GM12878 (cell line): Measurements from ENCODE around the gene RALGPS1. TPM values are rescaled to one million over a fixed set of nuclear protein-coding genes. Genes with fewer than 3 reads are reported as not detected.

Source experiments
- ATAC-seq: fragments of 200-7000 bp; cut with Tn5 transposase; 3 replicates; pipeline ENCODE4 v1.9.1; 2020; ENCODE audit warnings: mild to moderate bottlenecking, moderate library complexity
- BruUV-seq: library from RNA; stranded (reverse); fragments of 400-500 nt; replicated peaks from 2 replicates; lab custom pipeline; 2021; lab: Mats Ljungman, UMichigan
- CTCF ChIA-PET: fragments of 300-600 bp; sonication (Branson Sonifier 250); formaldehyde crosslinking; extraction: SDS; loops from one replicate; lab custom pipeline; 2021; ENCODE audit warnings: inconsistent platforms; lab: Yijun Ruan, JAX
- POLR2A ChIA-PET: fragments of 350-600 bp; formaldehyde crosslinking; extraction: SDS; loops from one replicate; lab custom pipeline; 2021; ENCODE audit warnings: inconsistent platforms; lab: Charles Lee
- RAD21 ChIA-PET: fragments of 300-600 bp; sonication (Branson Sonifier 250); formaldehyde crosslinking; loops from one replicate; lab custom pipeline; 2023; ENCODE audit warnings: antibody characterized with exemption; ENCODE audit not compliant: unreplicated experiment; lab: Charles Lee
- SMC1A ChIA-PET: fragments of 300-600 bp; sonication (Branson Sonifier 250); formaldehyde crosslinking; loops from one replicate; lab custom pipeline; 2023; ENCODE audit not compliant: unreplicated experiment, uncharacterized antibody; lab: Charles Lee
- DNase-seq: peaks from one replicate; pipeline ENCODE4 v3.0.0-alpha.2; 2011; ENCODE audit warnings: low read depth, low spot score
- FAIRE-seq: peaks from 3 replicates; lab custom pipeline; 2011; peaks lifted over from hg19 to GRCh38; lab: Jason Lieb, UNC
- H2AFZ ChIP-seq: 2 replicates; pipeline ENCODE4 v1.6.0; 2011; ENCODE audit warnings: low read depth, low read length, control low read depth; ENCODE audit not compliant: control insufficient read depth
- H3K27ac ChIP-seq: 2 replicates; pipeline ENCODE4 v1.5.1; 2011; ENCODE audit warnings: control low read depth; ENCODE audit not compliant: control insufficient read depth, insufficient read depth
- H3K27me3 ChIP-seq, 2 experiments: replicated peaks in 1 of 2; 2 replicates each; pipeline versions ENCODE4 v1.6.0 to v1.6.1; 2011; ENCODE audit warnings: low read length in 1 of 2; ENCODE audit not compliant: control insufficient read depth in 2 of 2, insufficient read depth in 2 of 2
- H3K36me3 ChIP-seq, 2 experiments: 2 replicates each; pipeline ENCODE4 v1.5.1; 2011; ENCODE audit warnings: low read length in 1 of 2; ENCODE audit not compliant: control insufficient read depth in 2 of 2, insufficient read depth in 2 of 2
- H3K4me1 ChIP-seq: 2 replicates; pipeline ENCODE4 v1.6.1; 2011; ENCODE audit warnings: mild to moderate bottlenecking, low read length, moderate library complexity, mixed read lengths; ENCODE audit not compliant: control insufficient read depth, insufficient read depth
- H3K4me2 ChIP-seq: 2 replicates; pipeline ENCODE4 v1.6.0; 2011; ENCODE audit warnings: control low read depth; ENCODE audit not compliant: control insufficient read depth, insufficient read depth
- H3K4me3 ChIP-seq: fragments of 200-600 bp; sonication (generic); 2 replicates; pipeline ENCODE4 v1.5.1; 2016
- H3K79me2 ChIP-seq: 2 replicates; pipeline ENCODE4 v1.6.0; 2011; ENCODE audit warnings: low read length; ENCODE audit not compliant: control insufficient read depth, insufficient read depth
- H3K9ac ChIP-seq: 2 replicates; pipeline ENCODE4 v1.8.0; 2011; ENCODE audit warnings: low read length, control low read depth, mixed read lengths; ENCODE audit not compliant: control insufficient read depth, insufficient read depth
- H3K9me3 ChIP-seq: replicated peaks from 3 replicates; pipeline ENCODE4 v1.5.1; 2011; ENCODE audit warnings: mild to moderate bottlenecking, low read length; ENCODE audit not compliant: control insufficient read depth, insufficient read depth
- H4K20me1 ChIP-seq: 2 replicates; pipeline ENCODE4 v1.6.0; 2011; ENCODE audit not compliant: control insufficient read depth, insufficient read depth
- BCLAF1 ChIP-seq: fragments of 450-650 bp; IDR thresholded peaks from 2 replicates; pipeline ENCODE4 v1.6.1; 2017; ENCODE audit warnings: antibody characterized with exemption, mild to moderate bottlenecking, moderate library complexity
- BHLHE40 ChIP-seq, 2 experiments: fragments of 450-650 bp in 1 of 2; IDR thresholded peaks; 2 replicates each; pipeline ENCODE4 v1.6.1; 2011 to 2017; ENCODE audit warnings: low read depth in 2 of 2, borderline replicate concordance in 1 of 2, improper control_type of control experiment in 1 of 2, low read length in 1 of 2, mild to moderate bottlenecking in 1 of 2
- BRCA1 ChIP-seq: IDR thresholded peaks from 2 replicates; pipeline ENCODE4 v1.6.1; 2011; ENCODE audit warnings: low read depth, low read length, improper control_type of control experiment
- E4F1 ChIP-seq: fragments of 450-650 bp; IDR thresholded peaks from 2 replicates; pipeline ENCODE4 v1.6.1; 2018; ENCODE audit warnings: borderline replicate concordance, mild to moderate bottlenecking; ENCODE audit not compliant: partially characterized antibody
- MAX ChIP-seq: IDR thresholded peaks from 2 replicates; pipeline ENCODE4 v1.6.1; 2012; ENCODE audit warnings: low read depth, low read length, improper control_type of control experiment
- MEF2A ChIP-seq: IDR thresholded peaks from 2 replicates; pipeline ENCODE4 v1.6.1; 2011; ENCODE audit warnings: low read depth, mild to moderate bottlenecking, low read length, moderate library complexity; ENCODE audit not compliant: insufficient read depth
- SMAD1 ChIP-seq: fragments of 450-650 bp; IDR thresholded peaks from 2 replicates; pipeline ENCODE4 v1.6.1; 2018; ENCODE audit warnings: mild to moderate bottlenecking, low read depth; ENCODE audit not compliant: partially characterized antibody
- SMC3 ChIP-seq: IDR thresholded peaks from 2 replicates; pipeline ENCODE4 v1.6.1; 2011; ENCODE audit warnings: low read length, improper control_type of control experiment, borderline replicate concordance
- SUZ12 ChIP-seq: fragments of 200-600 bp; sonication (generic); IDR thresholded peaks from one replicate; pipeline ENCODE4 v1.6.1; 2018; ENCODE audit warnings: antibody characterized with exemption, mild to moderate bottlenecking; ENCODE audit not compliant: unreplicated experiment
- ZNF687 ChIP-seq: fragments of 450-650 bp; IDR thresholded peaks from 2 replicates; pipeline ENCODE4 v1.6.1; 2017; ENCODE audit warnings: mild to moderate bottlenecking, moderate library complexity
- WGBS: methylation state at CpG from one replicate; pipeline ENCODE4 v1.1.6; 2016; ENCODE audit warnings: low lambda C conversion rate; ENCODE audit not compliant: insufficient replicate concordance, insufficient coverage; ENCODE audit errors: missing lambda C conversion rate; 5-methylcytosine and 5-hydroxymethylcytosine counted together
- in situ Hi-C: fragments of 300-500 bp; cut with MboI; formaldehyde crosslinking; loops from 9 replicates; pipeline ENCODE4 v1.14.3; 2018; ENCODE audit warnings: mixed read lengths
- intact Hi-C: fragments of 100-400 bp; cut with micrococcal nuclease; formaldehyde crosslinking; loops from one replicate; pipeline ENCODE4 v1.14.2; 2022; ENCODE audit not compliant: unreplicated experiment
- polyA plus RNA-seq, 11 experiments: library from polyadenylated mRNA; depleted of rRNA in 4 of 11; unstranded in 6 of 11; stranded (reverse) in 5 of 11; fragments of >200 nt; fragmentation: Nextera tagmentation in 4 of 11; fragmentation: Illumina TruSeq in 1 of 11; extraction: Ambion mirVana in 4 of 11; extraction: Trizol in 1 of 11; gene quantifications; 1 replicate in 1 of 11; 2 replicates in 10 of 11; pipeline versions ENCODE4 v1.2.1 to v1.2.3, GENCODE V29; 2011 to 2016; ENCODE audit warnings: inconsistent platforms in 2 of 11, missing spikeins in 2 of 11, low read depth in 1 of 11
- total RNA-seq, 4 experiments: library from RNA; depleted of rRNA in 3 of 4; stranded (reverse); fragments of >200 nt in 3 of 4; fragmentation: Illumina TruSeq in 1 of 4; extraction: Trizol in 1 of 4; gene quantifications; 2 replicates each; pipeline versions ENCODE4 v1.2.1 to v1.2.3, GENCODE V29; 2013 to 2021

Gene RALGPS1
- total and polyA plus RNA-seq, 10 of the 15 experiments (the other 5 are each of a cell fraction or from before 2014, with no cell fraction given) = 0.13 to 5.6 (median 2.7) TPM

- no peak for TF ChIP-seq E4F1
- TF ChIP-seq MEF2A = no peak
- TF ChIP-seq BRCA1 = no peak
- TF ChIP-seq, all 136 proteins: peak for 0
Observed at GRCh38 chr9:127058011-127058644, 143.5 kb downstream of the RALGPS1 start (continued).

GRCh38 chr9:127058645-127059021 is 144.1 kb downstream of the RALGPS1 start:
- ChIA-PET POLR2A (interaction anchor here (0.6 to 4.4 kb wide), 4 partner anchors 59 to 108 kb away, joined by 3 to 38 read pairs (median 9); no protein-coding TSS in a partner anchor), CTCF (interaction anchor here (0.7 to 3.2 kb wide), 9 partner anchors 8 to 105 kb away, joined by 3 to 13 read pairs (median 6); no protein-coding TSS in a partner anchor), SMC1A (interaction anchor here (0.6 to 9.2 kb wide), 19 partner anchors 9 to 140 kb away, joined by 3 to 92 read pairs (median 6); no protein-coding TSS in a partner anchor), RAD21 (interaction anchor here (1.1 to 6.2 kb wide), 12 partner anchors 15 to 140 kb away, joined by 3 to 72 read pairs (median 8); partner anchors contain the start of gene ANGPTL2)
- Histone ChIP-seq H3K27ac (no peak overlapping the region), H3K27me3 (no peaks in the 10 kb centered on the region), H4K20me1 (no peaks in the 10 kb centered on the region), H3K36me3 (no peaks in the 10 kb centered on the region; a peak in 1 of 4 replicates), H3K79me2 (no peaks in the 10 kb centered on the region), H3K4me1 (peaks cover 5% of the 10 kb centered on the region), H3K9ac (no peak overlapping the region), H2AFZ (no peak overlapping the region), H3K4me3 (no peak overlapping the region), H3K9me3 (no peaks in the 10 kb centered on the region), H3K4me2 (no peak overlapping the region)
- no peak for ATAC-seq
- no peak for DNase-seq
- 94% methylated on average over 4 of the region's 4 CpGs for WGBS
- peak; percentile 73 for FAIRE-seq
- no TSS peak for BruUV-seq
- intact Hi-C loops = no loop called here
- in situ Hi-C loops = no loop called here
- no peak for TF ChIP-seq MAX
- no peak for TF ChIP-seq SUZ12
- no peak for TF ChIP-seq BHLHE40 (IDR thresholded peaks at IDR 0.05; ENCODE audit: borderline replicate concordance in 1 of 2, low read depth in 2 of 2, low read length in 1 of 2)
- TF ChIP-seq SMAD1 = no peak
- TF ChIP-seq ZNF687 = no peak
- no peak for TF ChIP-seq SMC3
- no peak for TF ChIP-seq BCLAF1
